HL-60 (cell line): ENCODE results near the gene C16orf86.

Experiments
- DNase-seq, 2 experiments: peaks; one replicate each; pipeline ENCODE4 v3.0.0-alpha.2; 2010 to 2020; ENCODE audit warnings: low read depth in 1 of 2, low spot score in 1 of 2
- H3K27ac ChIP-seq: fragments of 250-450 bp; sonication (Bioruptor Pico); replicated peaks from 2 replicates; pipeline ENCODE4 v1.5.1; 2020; ENCODE audit warnings: mild to moderate bottlenecking, moderate library complexity
- H3K27me3 ChIP-seq: fragments of 250-450 bp; sonication (Bioruptor Pico); 2 replicates; pipeline ENCODE4 v1.5.1; 2021; ENCODE audit warnings: mild to moderate bottlenecking, moderate library complexity; ENCODE audit not compliant: insufficient read depth, poor library complexity, severe bottlenecking
- H3K4me3 ChIP-seq: replicated peaks from 2 replicates; pipeline ENCODE4 v1.5.1; 2011; ENCODE audit warnings: mild to moderate bottlenecking, control low read depth, low read length; ENCODE audit not compliant: insufficient read depth
- CTCF ChIP-seq: IDR thresholded peaks from one replicate; pipeline ENCODE4 v1.5.1; 2011; ENCODE audit warnings: low read length, control low read depth, inconsistent platforms; ENCODE audit not compliant: insufficient read depth
- GABPA ChIP-seq: IDR thresholded peaks from 2 replicates; pipeline ENCODE4 v1.6.1; 2012; ENCODE audit warnings: low read depth
- POLR2AphosphoS5 ChIP-seq: IDR thresholded peaks from 2 replicates; pipeline ENCODE4 v1.6.1; 2012; ENCODE audit warnings: low read depth
- REST ChIP-seq: IDR thresholded peaks from 2 replicates; pipeline ENCODE4 v1.6.1; 2012; ENCODE audit warnings: low read depth; ENCODE audit not compliant: insufficient replicate concordance
- SPI1 ChIP-seq: IDR thresholded peaks from 2 replicates; pipeline ENCODE4 v1.6.1; 2012; ENCODE audit warnings: low read depth, mild to moderate bottlenecking, borderline replicate concordance

Gene C16orf86

GRCh38 chr16:67707790-67708189, 41.2 kb downstream of the C16orf86 start:
- H3K27ac ChIP-seq, result no peak overlapping the region
- DNase-seq, result no peak
- no peak overlapping the region for H3K4me3 ChIP-seq
- no peaks in the 10 kb centered on the region for H3K27me3 ChIP-seq
- TF ChIP-seq CTCF, result no peak
- no peak for TF ChIP-seq POLR2AphosphoS5
- no peak for TF ChIP-seq GABPA
- TF ChIP-seq SPI1, result no peak
- no peak for TF ChIP-seq REST

- no peaks in the 10 kb centered on the region for H3K27me3 ChIP-seq
- TF ChIP-seq POLR2AphosphoS5, result no peak
- TF ChIP-seq GABPA, result no peak
- TF ChIP-seq SPI1, result no peak
- TF ChIP-seq REST, result no peak
- no peak for TF ChIP-seq CTCF
- DNase-seq, result no peak
- H3K4me3 ChIP-seq, result no peak overlapping the region
- no peak overlapping the region for H3K27ac ChIP-seq
These were observed 41.8 kb downstream of the C16orf86 start for GRCh38 chr16:67708368-67708771.

DNA sequence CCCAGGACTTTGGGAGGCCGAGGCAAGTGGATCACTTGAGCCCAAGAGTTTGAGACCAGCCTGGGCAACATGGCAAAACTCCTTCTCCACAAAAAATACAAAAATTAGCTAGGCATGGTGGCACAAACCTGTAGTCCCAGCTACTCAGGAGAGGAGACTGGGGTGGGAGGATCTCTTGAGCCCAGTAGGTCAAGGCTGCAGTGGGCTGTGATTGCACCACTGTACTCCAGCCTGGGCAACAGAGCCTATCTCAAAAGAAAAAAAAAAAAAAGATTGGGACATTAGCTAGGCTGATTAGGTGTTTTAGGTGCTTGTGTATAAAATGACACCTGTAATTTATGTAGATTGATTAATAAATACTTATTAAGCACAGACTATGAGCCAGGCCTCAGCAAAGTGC, 42.4 kb downstream of the C16orf86 start:
- DNase-seq, result no peak
- Histone ChIP-seq H3K4me3 (no peak overlapping the region), H3K27me3 (no peaks in the 10 kb centered on the region), H3K27ac (no peak overlapping the region)
- no peak for TF ChIP-seq POLR2AphosphoS5
- no peak for TF ChIP-seq GABPA
- TF ChIP-seq REST, result no peak
- no peak for TF ChIP-seq CTCF
- no peak for TF ChIP-seq SPI1
